Hepatocyte (in vitro differentiated cells): ENCODE measurements around the gene KDM8.

ENCODE experiments used
- CTCF ChIP-seq: fragments of 200-600 bp; sonication (generic); IDR thresholded peaks from 2 replicates; pipeline ENCODE4 v1.5.1; 2016; ENCODE audit warnings: antibody characterized with exemption, mild to moderate bottlenecking; ENCODE audit not compliant: poor library complexity
- EZH2 ChIP-seq: fragments of 200-600 bp; sonication (generic); IDR thresholded peaks from 2 replicates; pipeline ENCODE4 v1.6.1; 2016; ENCODE audit warnings: antibody characterized with exemption, mild to moderate bottlenecking, borderline replicate concordance

GRCh38 chr16:27258241-27258734, 55.0 kb downstream of the KDM8 start:
- TF ChIP-seq EZH2 = no peak
- TF ChIP-seq CTCF = no peak
